PFSK-1 (cell line): ENCODE measurements around the gene NDUFAF7.

Experiments used
- FOXP2 ChIP-seq: optimal IDR thresholded peaks from 2 replicates; pipeline ENCODE3; 2011; ENCODE audit warnings: borderline replicate concordance, control low read depth, inconsistent platforms; ENCODE audit not compliant: insufficient read depth; ENCODE audit errors: extremely low read length, extremely low read depth
- POLR2AphosphoS5 ChIP-seq: IDR thresholded peaks from 2 replicates; pipeline ENCODE4 v1.6.1; 2012; ENCODE audit warnings: low read depth, mild to moderate bottlenecking, control low read depth, low read length, moderate library complexity
- REST ChIP-seq, 2 experiments: IDR thresholded peaks; 2 replicates each; pipeline versions ENCODE4 v1.6.1 to v1.8.0; 2011 to 2012; ENCODE audit warnings: low read depth in 2 of 2, low read length in 2 of 2, control low read depth in 1 of 2, inconsistent platforms in 1 of 2, mild to moderate bottlenecking in 1 of 2, moderate library complexity in 1 of 2; ENCODE audit not compliant: insufficient read depth in 1 of 2
- SIN3A ChIP-seq: IDR thresholded peaks from 2 replicates; pipeline ENCODE4 v1.6.1; 2012; ENCODE audit warnings: mild to moderate bottlenecking, low read length, moderate library complexity, borderline replicate concordance; ENCODE audit not compliant: insufficient read depth
- TAF1 ChIP-seq: IDR thresholded peaks from 2 replicates; pipeline ENCODE4 v1.6.1; 2012; ENCODE audit warnings: low read length, control low read depth, borderline replicate concordance; ENCODE audit not compliant: insufficient read depth

NDUFAF7 gene

DNA sequence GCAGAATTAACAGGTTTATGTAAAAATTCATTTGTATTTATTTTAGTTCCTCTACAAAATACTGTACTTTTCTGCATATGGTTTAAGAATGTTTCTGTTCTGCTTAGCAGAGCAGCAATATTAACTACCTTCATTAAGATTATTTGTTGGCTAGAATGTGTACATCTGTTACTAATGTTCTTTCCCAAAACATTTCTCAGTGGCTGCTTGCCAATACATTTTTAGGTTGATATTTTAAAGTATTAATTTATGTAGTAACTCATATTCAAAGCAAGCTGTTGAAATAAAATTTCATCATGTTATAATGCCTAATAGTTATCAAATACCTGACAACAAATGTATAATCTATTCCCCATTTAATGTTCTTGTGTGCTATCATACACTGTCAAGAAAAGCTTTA, 52.9 kb downstream of the NDUFAF7 start:
- TF ChIP-seq POLR2AphosphoS5 = no peak
- TF ChIP-seq REST (IDR thresholded peaks at IDR 0.05; ENCODE audit: insufficient read depth in 1 of 2, low read depth in 2 of 2, low read length in 2 of 2) = no peak
- no peak for TF ChIP-seq TAF1
- no peak for TF ChIP-seq FOXP2
- no peak for TF ChIP-seq SIN3A

DNA sequence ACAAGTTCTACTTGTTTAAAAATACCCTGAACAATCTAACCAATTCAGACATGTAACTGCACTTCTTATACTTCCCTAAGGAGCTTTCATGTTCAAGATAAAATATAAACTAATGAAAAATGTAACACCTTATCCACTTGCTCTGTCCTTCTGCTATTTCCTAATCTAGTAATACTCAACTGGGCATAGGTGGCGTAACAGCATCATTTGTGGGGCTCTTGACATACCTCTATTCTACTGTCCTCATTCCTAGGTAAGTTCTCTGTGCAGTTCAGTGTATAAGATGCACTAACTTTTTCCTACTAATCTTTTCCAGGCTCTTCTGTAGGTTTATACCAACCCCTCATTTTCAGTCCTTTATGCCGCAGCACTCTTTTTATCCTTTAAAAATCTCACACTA, 56.5 kb downstream of the NDUFAF7 start:
- TF ChIP-seq TAF1 (no peak), FOXP2 (no peak)

- TF ChIP-seq FOXP2 (no peak), TAF1 (no peak), SIN3A (no peak), REST (IDR thresholded peaks at IDR 0.05; ENCODE audit: insufficient read depth in 1 of 2, low read depth in 2 of 2, low read length in 2 of 2) (no peak), POLR2AphosphoS5 (no peak)
Measured at GRCh38 chr2:37291680-37292079, 60.2 kb downstream of the NDUFAF7 start.

GRCh38 chr2:37295469-37296073, 64.1 kb downstream of the NDUFAF7 start:
- no peak for TF ChIP-seq TAF1
- TF ChIP-seq SIN3A = no peak
- TF ChIP-seq FOXP2 = no peak
- TF ChIP-seq REST (IDR thresholded peaks at IDR 0.05; ENCODE audit: insufficient read depth in 1 of 2, low read depth in 2 of 2, low read length in 2 of 2) = no peak
- TF ChIP-seq POLR2AphosphoS5 = no peak

- TF ChIP-seq POLR2AphosphoS5 = no peak
Measured at GRCh38 chr2:37297632-37298031, 66.2 kb downstream of the NDUFAF7 start.
